Coronary artery (tissue), 2 donors: Measurements from ENCODE around the gene CABCOCO1.

Experiments
- DNase-seq: peaks from one replicate; pipeline ENCODE4 v3.0.0-alpha.2; 2017; ENCODE audit warnings: low spot score
- H3K27ac ChIP-seq, 2 donors: fragments of 200-600 bp; sonication (generic); one replicate each; pipeline ENCODE4 v1.5.1; 2016 to 2019
- H3K4me3 ChIP-seq: fragments of 200-600 bp; sonication (generic); 2 replicates; pipeline ENCODE4 v1.5.1; 2016; ENCODE audit warnings: mild to moderate bottlenecking, moderate library complexity
- CTCF ChIP-seq: fragments of 200-600 bp; sonication (generic); IDR thresholded peaks from one replicate; pipeline ENCODE4 v1.5.1; 2019; ENCODE audit warnings: antibody characterized with exemption

CABCOCO1 gene

DNA sequence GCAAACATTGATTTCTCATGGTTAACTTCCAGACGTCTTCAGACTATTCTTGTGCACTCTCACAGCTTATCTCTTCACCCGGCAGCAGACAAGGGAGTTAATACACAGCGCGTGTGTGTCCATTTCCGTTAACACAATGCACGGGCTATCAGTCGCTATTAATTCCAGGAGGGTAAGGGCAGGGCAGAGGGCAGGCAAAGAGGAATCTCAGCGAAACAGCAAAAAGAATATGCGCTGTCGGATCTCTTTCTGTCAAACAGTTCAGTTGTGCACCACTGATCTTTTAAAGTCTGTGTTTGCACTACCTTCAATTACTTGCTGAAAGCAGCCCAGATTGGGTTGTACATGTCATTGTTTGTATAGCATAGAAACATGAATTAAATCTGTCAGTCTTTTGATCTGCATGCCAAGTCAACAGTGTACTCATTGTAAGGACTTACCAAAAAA lies 41.1 kb upstream of the CABCOCO1 start:
- no peak for DNase-seq
- Histone ChIP-seq H3K27ac (no peak overlapping the region), H3K4me3 (no peak overlapping the region)
- TF ChIP-seq CTCF, result no peak

- no peak for TF ChIP-seq CTCF
- no peak overlapping the region for H3K27ac ChIP-seq
- no peak for DNase-seq
These were observed 39.6 kb upstream of the CABCOCO1 start for GRCh38 chr10:61623161-61623560.

DNA sequence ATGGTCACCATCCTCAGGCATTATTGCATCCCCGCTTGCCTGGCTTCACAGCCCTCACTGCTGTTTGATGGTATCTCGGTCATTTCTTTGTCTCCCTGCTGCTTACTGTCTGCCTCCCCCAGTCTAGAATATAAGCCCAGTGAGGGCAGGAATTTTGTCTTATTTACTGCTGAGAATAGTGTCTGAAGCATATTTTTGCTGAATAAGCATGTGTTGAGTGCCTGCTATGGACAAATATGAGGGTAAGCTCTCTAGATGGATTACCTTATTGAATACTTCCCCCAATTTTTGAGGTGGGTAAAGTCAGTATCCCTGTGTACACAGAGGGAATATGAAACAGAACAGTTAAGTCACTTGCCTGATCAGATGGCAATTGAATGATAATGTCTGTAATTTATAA lies 36.5 kb upstream of the CABCOCO1 start:
- DNase-seq, result no peak
- H3K4me3 ChIP-seq, result no peak overlapping the region
- H3K27ac ChIP-seq, result no peak overlapping the region
- no peak for TF ChIP-seq CTCF

More at GRCh38 chr10:61623161-61623560, 39.6 kb upstream of the CABCOCO1 start:
- no peak overlapping the region for H3K4me3 ChIP-seq

DNA sequence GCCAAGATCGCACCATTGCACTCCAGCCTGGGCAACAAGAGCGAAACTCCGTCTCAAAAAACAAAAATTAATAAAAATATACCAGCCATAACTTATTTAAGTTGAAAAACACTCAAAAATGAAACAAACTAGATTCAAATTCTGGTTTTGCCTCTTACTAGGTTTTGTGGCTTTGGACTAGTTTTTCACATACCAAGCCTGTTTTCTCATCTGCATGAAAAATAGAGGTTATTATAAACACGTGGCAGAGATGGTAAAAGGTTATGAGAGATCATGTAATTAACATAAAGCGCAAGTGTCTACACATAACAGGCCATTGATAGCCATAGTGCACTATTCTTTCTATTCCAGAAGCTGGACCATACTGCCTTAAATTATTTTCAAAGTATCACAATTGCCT lies 35.5 kb upstream of the CABCOCO1 start:
- TF ChIP-seq CTCF, result no peak
- H3K27ac ChIP-seq, result no peak overlapping the region
- DNase-seq, result no peak
- H3K4me3 ChIP-seq, result no peak overlapping the region

- Histone ChIP-seq H3K4me3 (no peak overlapping the region), H3K27ac (peak overlapping the region in 1 of 2 donors; percentile 1)
- DNase-seq, result no peak
- TF ChIP-seq CTCF, result no peak
These were observed 34.4 kb upstream of the CABCOCO1 start for GRCh38 chr10:61628151-61628874.

DNA sequence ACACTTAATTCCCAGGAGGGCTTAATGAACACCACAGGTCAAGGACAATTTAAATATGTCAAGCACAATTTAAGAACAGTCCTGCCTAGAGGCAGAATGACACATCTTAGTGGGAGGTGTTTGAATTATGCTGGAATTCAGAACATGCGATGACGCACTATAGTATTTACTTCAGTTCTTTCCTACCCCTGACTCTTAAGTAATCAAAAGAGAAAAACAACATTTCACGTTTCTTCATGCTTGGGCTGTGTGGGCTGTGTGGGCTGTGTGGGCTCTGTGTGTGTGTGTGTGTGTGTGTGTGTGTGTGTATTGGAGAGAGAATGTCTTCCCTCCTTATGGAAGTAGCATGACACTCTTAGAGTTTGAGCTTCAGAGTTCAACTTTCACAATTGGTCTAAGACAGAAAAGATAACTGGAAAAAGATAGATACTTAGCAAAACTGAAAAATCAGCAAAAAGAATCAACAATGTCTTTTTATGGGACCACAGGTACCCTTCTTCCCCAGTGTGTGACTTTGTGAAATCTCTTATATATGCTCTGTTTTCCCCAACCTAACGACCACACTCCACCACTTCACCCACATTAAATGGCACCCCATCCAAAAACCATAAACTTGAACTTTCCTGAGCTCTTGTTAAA lies 33.7 kb upstream of the CABCOCO1 start:
- Histone ChIP-seq H3K27ac (peak overlapping the region in 1 of 2 donors; percentile 1), H3K4me3 (no peak overlapping the region)
- no peak for DNase-seq
- no peak for TF ChIP-seq CTCF

- no peak for TF ChIP-seq CTCF
- DNase-seq, result no peak
- H3K27ac ChIP-seq, result no peak overlapping the region
- H3K4me3 ChIP-seq, result no peak overlapping the region
These were observed 33.2 kb upstream of the CABCOCO1 start for GRCh38 chr10:61629576-61629975.
